T-helper 1 cell treated with Interleukin-12 subunit alpha and Interleukin-12 subunit beta and Interleukin-4 antibody, amounts not matched to agents 30 μg/mL and 1 μg/mL, for 36 hours (primary cell): ENCODE data around the gene GPATCH1.
"Not testable (repeated sequence)": the region's sequence is repeated elsewhere in the genome, so short reads cannot be mapped to it uniquely, and the experiment has no call there.

Experiments used
- H3K27ac Mint-ChIP-seq: one replicate; pipeline ENCODE4 v1.8.0; 2021; ENCODE audit warnings: mild to moderate bottlenecking, mixed read lengths
- H3K27me3 Mint-ChIP-seq: one replicate; pipeline ENCODE4 v1.8.0; 2021; ENCODE audit warnings: low read depth, mixed read lengths
- H3K36me3 Mint-ChIP-seq: one replicate; pipeline ENCODE4 v1.8.0; 2021; ENCODE audit warnings: low read depth, mixed read lengths
- H3K4me1 Mint-ChIP-seq: one replicate; pipeline ENCODE4 v1.8.0; 2021; ENCODE audit warnings: low read depth, mixed read lengths
- H3K4me3 Mint-ChIP-seq: one replicate; pipeline ENCODE4 v1.8.0; 2021; ENCODE audit warnings: mild to moderate bottlenecking, moderate library complexity, mixed read lengths
- H3K9me3 Mint-ChIP-seq: one replicate; pipeline ENCODE4 v1.8.0; 2021; ENCODE audit warnings: mixed read lengths

GPATCH1 gene

DNA sequence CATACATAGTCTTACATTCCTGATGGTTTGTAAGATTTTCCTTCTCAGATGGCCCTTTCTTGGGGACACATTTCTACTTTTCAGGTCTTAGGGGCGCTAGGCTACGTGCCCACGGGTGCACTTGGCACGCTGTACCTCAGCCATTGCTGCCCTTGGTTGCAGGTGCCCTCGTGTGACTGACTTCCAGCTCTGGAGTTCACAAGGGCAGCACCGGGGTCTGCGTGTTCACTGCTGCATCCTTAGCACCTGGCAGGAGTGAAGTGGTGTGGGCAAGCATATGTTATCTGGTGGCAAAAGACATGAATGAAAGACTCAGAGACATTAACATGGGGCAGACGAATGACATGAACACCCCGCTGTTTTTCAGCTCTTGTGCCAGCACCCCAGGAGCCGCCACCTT, 37.7 kb downstream of the GPATCH1 start:
- Mint-ChIP-seq H3K27me3 (no peaks in the 10 kb centered on the region), H3K4me1 (peaks cover 2% of the 10 kb centered on the region), H3K27ac (no peak overlapping the region), H3K9me3 (no peaks in the 10 kb centered on the region), H3K36me3 (peaks cover 31% of the 10 kb centered on the region), H3K4me3 (no peak overlapping the region)

- Mint-ChIP-seq H3K4me3 (no peak overlapping the region), H3K27ac (no peak overlapping the region), H3K9me3 (no peaks in the 10 kb centered on the region), H3K27me3 (no peaks in the 10 kb centered on the region), H3K36me3 (peaks cover 24% of the 10 kb centered on the region), H3K4me1 (peaks cover 11% of the 10 kb centered on the region)
Observed at GRCh38 chr19:33124207-33125098, 43.5 kb downstream of the GPATCH1 start.

DNA sequence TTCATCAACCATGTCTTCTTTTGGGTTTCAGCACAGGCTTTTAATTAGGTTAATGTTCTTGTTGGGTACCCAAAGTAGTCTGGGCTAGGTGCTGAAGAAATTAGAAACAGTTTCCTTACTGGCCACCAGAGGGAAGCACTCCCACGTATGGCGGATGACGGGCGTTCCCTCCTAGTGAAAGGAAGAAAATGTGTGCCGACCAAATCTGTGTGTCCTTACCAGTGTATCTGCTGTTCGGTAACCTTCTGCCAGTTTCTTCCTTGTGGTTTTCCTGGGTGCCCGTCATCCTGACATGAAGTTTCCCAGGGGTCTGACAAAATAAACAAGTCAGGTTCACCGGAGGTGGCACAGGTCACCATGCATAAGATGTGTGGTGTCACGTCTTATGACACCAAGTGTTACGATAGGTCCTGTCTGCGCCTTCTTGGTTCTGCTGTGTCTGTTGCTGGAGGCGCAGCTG, 45.0 kb downstream of the GPATCH1 start:
- no peak overlapping the region for H3K27ac Mint-ChIP-seq

GRCh38 chr19:33126712-33127111, 45.7 kb downstream of the GPATCH1 start:
- peaks cover 23% of the 10 kb centered on the region for H3K36me3 Mint-ChIP-seq
- not testable (repeated sequence) for H3K4me3 Mint-ChIP-seq, H3K4me1 Mint-ChIP-seq, H3K27ac Mint-ChIP-seq, H3K27me3 Mint-ChIP-seq, H3K9me3 Mint-ChIP-seq

More for the DNA sequence above, 45.0 kb downstream of the GPATCH1 start:
- peaks cover 11% of the 10 kb centered on the region for H3K4me1 Mint-ChIP-seq
- H3K4me3 Mint-ChIP-seq: no peak overlapping the region
- H3K9me3 Mint-ChIP-seq: no peaks in the 10 kb centered on the region
- H3K27me3 Mint-ChIP-seq: no peaks in the 10 kb centered on the region
- peaks cover 25% of the 10 kb centered on the region for H3K36me3 Mint-ChIP-seq

GRCh38 chr19:33129901-33130300, 48.9 kb downstream of the GPATCH1 start:
- peak overlapping the region; percentile 15 for H3K27ac Mint-ChIP-seq
- no peaks in the 10 kb centered on the region for H3K9me3 Mint-ChIP-seq
- H3K36me3 Mint-ChIP-seq: peaks cover 20% of the 10 kb centered on the region

GRCh38 chr19:33130433-33130832, 49.5 kb downstream of the GPATCH1 start:
- no peak overlapping the region for H3K27ac Mint-ChIP-seq
- H3K4me3 Mint-ChIP-seq: no peak overlapping the region
- H3K36me3 Mint-ChIP-seq: peaks cover 19% of the 10 kb centered on the region
- H3K4me1 Mint-ChIP-seq: peaks cover 10% of the 10 kb centered on the region
- H3K9me3 Mint-ChIP-seq: no peaks in the 10 kb centered on the region
- H3K27me3 Mint-ChIP-seq: no peaks in the 10 kb centered on the region

More at GRCh38 chr19:33129901-33130300, 48.9 kb downstream of the GPATCH1 start:
- Mint-ChIP-seq H3K4me3 (no peak overlapping the region), H3K4me1 (peaks cover 7% of the 10 kb centered on the region), H3K27me3 (no peaks in the 10 kb centered on the region)

DNA sequence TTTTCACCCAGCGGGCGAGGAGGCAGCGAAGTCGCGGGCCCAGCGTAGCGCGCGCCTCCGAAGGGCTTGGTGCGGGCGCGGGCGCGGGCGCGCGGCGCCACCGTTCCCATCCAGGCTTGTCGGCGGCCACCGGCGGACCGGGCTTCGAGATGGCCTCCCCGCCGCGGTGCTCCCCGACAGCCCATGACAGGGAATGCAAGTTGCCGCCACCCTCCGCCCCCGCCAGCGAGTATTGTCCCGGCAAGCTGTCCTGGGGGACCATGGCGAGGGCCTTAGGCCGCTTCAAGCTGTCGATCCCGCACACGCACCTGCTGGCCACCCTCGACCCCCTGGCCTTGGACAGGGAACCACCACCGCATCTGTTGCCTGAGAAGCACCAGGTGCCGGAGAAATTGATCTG, 51.0 kb downstream of the GPATCH1 start, which contains the start of gene WDR88:
TSS of gene WDR88 (plus strand) at position 94 of the 400 bp plus-strand sequence. CDS start at position 150, 56 bp downstream.
- Mint-ChIP-seq H3K27ac (no peak within 1 kb of the TSS), H3K27me3 (no peaks in the 10 kb centered on the region), H3K36me3 (peaks cover 13% of the 10 kb centered on the region), H3K4me3 (no peak within 1 kb of the TSS), H3K9me3 (no peaks in the 10 kb centered on the region), H3K4me1 (peaks cover 3% of the 10 kb centered on the region)

GRCh38 chr19:33132425-33132824, 51.4 kb downstream of the GPATCH1 start:
- peaks cover 13% of the 10 kb centered on the region for H3K36me3 Mint-ChIP-seq
- no peak overlapping the region for H3K27ac Mint-ChIP-seq
- H3K4me1 Mint-ChIP-seq: peaks cover 3% of the 10 kb centered on the region
- no peaks in the 10 kb centered on the region for H3K9me3 Mint-ChIP-seq
- H3K4me3 Mint-ChIP-seq: no peak overlapping the region
- H3K27me3 Mint-ChIP-seq: no peaks in the 10 kb centered on the region

DNA sequence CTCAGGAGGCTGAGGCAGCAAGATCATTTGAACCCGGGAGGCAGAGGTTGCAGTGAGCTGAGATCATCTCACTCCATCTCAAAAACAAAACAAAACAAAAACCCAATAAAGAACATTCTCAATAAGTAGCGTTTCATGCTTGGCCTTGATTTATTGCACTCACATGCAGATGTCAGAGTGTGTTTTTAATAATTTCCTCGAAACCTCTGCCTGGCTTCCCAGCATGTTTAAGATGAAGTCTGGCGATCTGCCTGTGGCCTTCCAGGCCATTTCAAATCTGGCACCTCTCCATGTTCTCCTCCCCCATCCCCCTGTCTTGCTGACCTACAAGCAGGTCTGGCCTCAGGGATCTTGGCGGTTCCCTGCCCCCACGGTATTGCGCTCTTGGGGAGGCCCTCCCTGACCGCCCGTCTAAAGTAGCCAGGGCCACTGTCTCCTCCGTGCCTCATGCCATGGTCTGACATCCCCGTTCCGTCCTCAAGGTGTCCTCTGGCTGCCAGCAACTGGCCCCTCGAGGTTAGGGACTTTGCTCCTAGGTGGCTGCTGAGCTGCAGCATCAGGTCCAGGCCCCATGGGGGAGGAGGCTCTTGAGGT, 52.6 kb downstream of the GPATCH1 start:
- Mint-ChIP-seq H3K27ac (no peak overlapping the region), H3K36me3 (peaks cover 9% of the 10 kb centered on the region)

GRCh38 chr19:33134571-33135041, 53.6 kb downstream of the GPATCH1 start:
- H3K4me3 Mint-ChIP-seq: peak overlapping the region; percentile 34
- H3K27ac Mint-ChIP-seq: no peak overlapping the region
- peaks cover 3% of the 10 kb centered on the region for H3K36me3 Mint-ChIP-seq
- no peaks in the 10 kb centered on the region for H3K9me3 Mint-ChIP-seq
- no peaks in the 10 kb centered on the region for H3K27me3 Mint-ChIP-seq
- H3K4me1 Mint-ChIP-seq: peaks cover 3% of the 10 kb centered on the region

More for the DNA sequence above, 52.6 kb downstream of the GPATCH1 start:
- peaks cover 3% of the 10 kb centered on the region for H3K4me1 Mint-ChIP-seq
- no peak overlapping the region for H3K4me3 Mint-ChIP-seq
- no peaks in the 10 kb centered on the region for H3K9me3 Mint-ChIP-seq
- H3K27me3 Mint-ChIP-seq: no peaks in the 10 kb centered on the region

DNA sequence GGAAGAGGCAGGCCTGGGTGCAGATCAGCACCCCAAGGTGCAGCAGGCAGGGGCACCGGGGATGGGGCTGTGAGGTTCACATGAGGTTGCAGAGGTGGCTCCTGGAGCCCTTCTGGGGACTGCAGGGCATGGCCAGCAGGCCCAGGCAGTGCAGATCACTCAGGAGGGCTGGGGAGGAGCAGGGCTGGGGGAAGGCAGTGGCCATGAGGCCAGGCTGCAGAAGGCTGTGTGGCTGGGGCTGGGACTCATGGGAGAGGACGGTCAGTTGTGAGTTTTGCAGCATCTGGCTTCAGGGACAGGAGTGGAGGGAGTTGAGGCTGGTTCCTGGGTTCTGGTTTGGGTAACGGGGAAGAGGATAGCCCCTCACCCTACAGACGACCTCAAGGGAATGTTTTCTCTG, 58.2 kb downstream of the GPATCH1 start:
- H3K9me3 Mint-ChIP-seq: no peaks in the 10 kb centered on the region
- H3K36me3 Mint-ChIP-seq: no peaks in the 10 kb centered on the region
- H3K27ac Mint-ChIP-seq: no peak overlapping the region
- peaks cover 3% of the 10 kb centered on the region for H3K27me3 Mint-ChIP-seq
- peaks cover 7% of the 10 kb centered on the region for H3K4me1 Mint-ChIP-seq
- H3K4me3 Mint-ChIP-seq: no peak overlapping the region

- Mint-ChIP-seq H3K36me3 (no peaks in the 10 kb centered on the region), H3K4me3 (no peak overlapping the region), H3K9me3 (no peaks in the 10 kb centered on the region), H3K27me3 (peaks cover 3% of the 10 kb centered on the region), H3K4me1 (peaks cover 4% of the 10 kb centered on the region), H3K27ac (no peak overlapping the region)
Observed at GRCh38 chr19:33143897-33144405, 63.0 kb downstream of the GPATCH1 start.

GRCh38 chr19:33146209-33146608, 65.2 kb downstream of the GPATCH1 start:
- Mint-ChIP-seq H3K36me3 (no peaks in the 10 kb centered on the region), H3K27ac (peak overlapping the region; percentile 47), H3K9me3 (no peaks in the 10 kb centered on the region), H3K27me3 (peaks cover 3% of the 10 kb centered on the region), H3K4me3 (no peak overlapping the region), H3K4me1 (peaks cover 4% of the 10 kb centered on the region)

- no peak overlapping the region for H3K4me3 Mint-ChIP-seq
- H3K9me3 Mint-ChIP-seq: no peaks in the 10 kb centered on the region
- peaks cover 4% of the 10 kb centered on the region for H3K4me1 Mint-ChIP-seq
- no peaks in the 10 kb centered on the region for H3K36me3 Mint-ChIP-seq
- no peak overlapping the region for H3K27ac Mint-ChIP-seq
- peaks cover 3% of the 10 kb centered on the region for H3K27me3 Mint-ChIP-seq
Observed at GRCh38 chr19:33147538-33147937, 66.6 kb downstream of the GPATCH1 start.
